ENCODE data around the gene ASIC1.
"Not testable (repeated sequence)": the region's sequence is repeated elsewhere in the genome, so short reads cannot be mapped to it uniquely, and the experiment has no call there.

ASIC1 gene

GRCh38 chr12:50057000-50057841, at the start of gene ASIC1:
TSS of gene ASIC1 (plus strand) at chr12:50057596. CDS start at chr12:50058767, 1,171 bp downstream.
- peak; percentile 72 to 79 for DNase-seq

DNA sequence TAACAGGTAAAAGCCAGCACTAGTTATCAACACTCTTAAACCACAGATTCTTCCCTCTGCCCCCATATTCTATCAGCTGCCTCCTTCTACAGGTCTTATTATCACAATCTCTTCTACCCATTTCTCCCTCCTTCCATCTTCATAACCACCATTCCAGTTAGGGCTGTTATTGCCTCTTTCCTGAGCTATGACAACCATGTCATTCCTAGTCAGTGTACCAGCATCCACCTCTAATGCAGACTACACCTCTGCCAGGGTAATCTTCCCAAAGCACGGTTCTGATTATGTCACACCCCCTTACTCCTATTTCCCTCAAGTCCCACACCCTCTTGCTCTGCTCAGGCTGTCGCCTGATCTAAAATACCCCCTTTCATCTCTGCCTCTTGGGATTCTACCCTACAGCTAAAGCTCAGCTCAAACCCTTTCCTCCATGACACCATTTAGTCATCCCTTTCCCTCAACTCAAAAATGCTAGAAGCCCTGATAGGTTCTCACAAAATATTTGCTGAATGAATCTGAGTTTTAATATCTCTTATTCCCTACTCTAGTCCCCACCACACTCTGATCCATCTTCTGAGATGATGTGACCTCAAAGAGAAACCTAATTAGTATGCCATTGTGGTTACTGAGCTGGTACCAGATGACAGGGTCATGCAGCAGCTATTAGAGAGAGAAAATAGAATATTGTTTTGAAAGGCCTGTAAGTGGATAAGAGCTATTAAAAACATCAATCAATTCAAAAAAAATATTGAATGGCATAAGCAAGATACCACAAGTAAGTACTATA, 43.8 kb upstream of the ASIC1 start:
- no peak for DNase-seq

DNA sequence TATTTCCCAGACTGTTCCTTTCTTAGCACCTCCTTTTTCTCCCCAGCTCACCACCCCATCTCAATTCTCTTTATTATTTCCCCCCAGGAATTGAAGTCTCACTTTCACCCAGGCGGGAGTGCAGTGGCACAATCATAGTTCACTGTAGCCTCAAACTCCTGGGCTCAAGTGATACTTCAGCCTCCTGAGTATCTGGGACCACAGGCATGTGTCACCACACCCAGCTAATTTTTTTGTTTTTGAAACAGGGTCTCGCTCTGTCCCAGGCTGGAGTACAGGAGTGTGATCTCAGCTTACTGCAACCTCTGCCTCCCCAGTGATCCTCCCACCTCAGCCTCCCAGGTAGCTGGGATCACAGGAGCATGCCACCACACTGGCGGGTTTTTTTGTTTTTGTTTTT, 43.1 kb upstream of the ASIC1 start:
- DNase-seq: no peak

GRCh38 chr12:50016501-50017475, 40.6 kb upstream of the ASIC1 start:
- no peak for DNase-seq

- no peak for DNase-seq
Measured at GRCh38 chr12:50017641-50018040, 39.8 kb upstream of the ASIC1 start.

- no peak for DNase-seq
Measured at GRCh38 chr12:50018154-50018553, 39.2 kb upstream of the ASIC1 start.

DNA sequence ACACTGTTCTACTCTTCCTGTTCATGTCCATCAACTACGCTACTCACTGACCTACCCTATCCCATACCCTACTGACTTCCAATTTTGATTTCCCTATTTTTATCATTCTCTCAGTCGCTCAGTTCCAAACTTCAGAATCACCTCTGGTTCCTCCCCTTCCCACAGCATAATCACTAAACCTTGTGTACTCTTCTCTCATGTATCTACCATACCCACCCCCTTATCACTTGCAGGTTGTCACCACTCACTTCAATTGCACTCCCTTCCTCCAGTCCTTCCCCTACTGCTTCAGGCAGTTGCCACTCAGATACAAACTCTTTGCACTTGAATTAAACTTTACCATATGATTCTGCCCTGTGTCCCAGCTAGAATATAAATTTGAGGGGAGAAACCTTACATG, 38.4 kb upstream of the ASIC1 start:
- no peak for DNase-seq

DNA sequence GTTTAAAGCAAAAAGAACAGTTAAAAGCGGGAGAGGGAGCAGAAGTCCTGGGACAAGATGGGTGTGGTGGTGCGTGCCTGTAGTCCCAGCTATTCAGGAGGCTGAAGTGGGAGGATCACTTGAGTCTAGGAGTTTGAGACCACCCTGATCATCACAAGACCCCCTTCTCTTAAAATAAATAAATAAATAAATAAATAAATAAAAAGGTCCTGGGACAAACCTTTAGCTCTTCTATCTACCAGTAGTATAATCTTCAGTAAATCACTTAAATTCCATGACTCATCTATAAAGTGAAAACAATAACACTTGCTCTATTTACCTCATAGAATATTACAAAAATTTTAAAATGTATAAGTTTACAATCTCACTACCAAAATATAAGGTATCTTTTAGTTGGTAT, 37.9 kb upstream of the ASIC1 start:
- DNase-seq: no peak

DNA sequence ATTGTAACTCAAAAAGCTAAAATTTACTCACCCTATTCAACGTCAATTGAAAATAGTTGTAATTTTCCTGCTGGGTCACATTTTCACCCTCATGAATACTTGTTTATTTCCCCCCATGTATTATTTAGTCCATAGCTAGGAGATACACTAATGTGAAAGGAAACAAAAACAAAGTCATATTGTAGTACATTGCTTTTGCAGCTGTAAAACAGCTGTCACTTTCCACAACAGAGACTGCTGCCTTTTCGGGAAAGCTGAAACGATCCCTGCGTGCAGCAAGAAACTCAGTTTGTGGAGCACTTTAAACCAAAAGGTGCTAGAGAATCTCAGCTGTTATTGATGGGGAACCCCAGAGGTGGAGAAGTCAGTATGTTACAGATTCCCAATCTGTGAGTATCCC, 36.4 kb upstream of the ASIC1 start:
- DNase-seq: peak in 1 of 2 experiments; percentile 1

DNA sequence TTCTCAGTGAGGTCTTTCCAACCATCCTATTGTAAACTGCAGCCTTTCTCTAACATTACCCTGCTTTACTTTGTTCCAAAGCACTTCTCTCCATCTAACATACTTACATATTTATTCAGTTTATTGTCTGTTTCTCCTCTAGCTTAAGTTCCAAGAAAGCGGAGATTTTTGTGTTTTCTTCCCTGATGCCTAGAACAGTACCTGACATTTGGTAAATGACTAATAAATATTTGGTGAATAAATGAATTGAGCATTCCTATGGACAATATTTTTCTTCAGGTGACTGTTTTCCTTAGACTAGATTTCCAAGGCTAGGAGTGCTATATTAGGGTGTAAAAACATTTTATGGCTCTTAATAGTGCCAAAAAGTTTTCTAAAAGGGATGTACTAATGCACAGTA, 34.5 kb upstream of the ASIC1 start:
- no peak for DNase-seq

- DNase-seq: no peak
Measured at GRCh38 chr12:50024227-50024626, 33.2 kb upstream of the ASIC1 start.

GRCh38 chr12:50024805-50025186, 32.6 kb upstream of the ASIC1 start:
- no peak for DNase-seq

DNA sequence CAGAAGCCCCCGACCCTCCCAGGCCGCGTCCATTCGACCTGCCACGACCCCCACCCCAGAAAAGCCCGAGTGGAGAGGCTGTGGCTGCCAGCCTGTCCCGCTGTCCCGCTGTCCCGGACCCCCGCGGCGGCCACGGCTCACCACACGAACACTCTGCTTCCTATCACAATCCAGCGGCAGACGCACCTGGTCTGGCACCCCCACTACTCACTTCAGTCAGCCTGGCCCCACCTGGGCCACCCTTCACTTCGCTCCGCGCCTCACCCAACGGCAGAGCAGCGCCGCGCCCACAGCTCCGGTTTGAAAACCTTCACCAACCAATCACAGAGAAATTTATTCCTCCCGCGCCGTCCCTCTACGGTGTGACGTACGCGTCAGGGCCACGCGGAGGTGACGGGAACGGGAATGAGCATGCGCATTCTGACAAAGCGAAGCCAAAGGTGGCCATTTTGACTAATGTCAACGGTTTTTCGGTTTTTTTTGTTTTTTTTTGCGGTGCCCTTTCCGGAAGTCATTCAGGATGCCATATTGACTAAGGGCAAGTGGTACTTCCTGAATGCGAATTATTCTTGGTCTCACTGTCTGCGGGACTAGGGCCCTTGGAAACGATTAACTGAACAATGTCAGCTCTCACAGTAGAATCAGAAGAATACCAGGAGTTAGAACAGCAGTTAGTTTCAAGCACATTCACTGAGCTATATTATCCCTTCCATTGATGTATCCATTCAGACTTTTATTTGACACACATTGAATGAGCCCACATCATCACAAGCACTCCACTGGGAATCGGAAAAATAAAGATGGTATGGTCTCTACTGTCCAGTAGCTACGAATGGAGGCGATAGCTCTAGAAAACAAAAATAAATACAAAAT, 32.0 kb upstream of the ASIC1 start, which contains the start of gene RACGAP1:
TSS of gene RACGAP1 (minus strand) at position 308 of the 873 bp plus-strand sequence. CDS start 8,779 bp downstream, outside the sequence.
- DNase-seq: peak; percentile 95 to 96

GRCh38 chr12:50026691-50027090, 30.7 kb upstream of the ASIC1 start:
- DNase-seq: no peak

- not testable (repeated sequence) for DNase-seq
Measured at GRCh38 chr12:50030449-50030848, 26.9 kb upstream of the ASIC1 start.

DNA sequence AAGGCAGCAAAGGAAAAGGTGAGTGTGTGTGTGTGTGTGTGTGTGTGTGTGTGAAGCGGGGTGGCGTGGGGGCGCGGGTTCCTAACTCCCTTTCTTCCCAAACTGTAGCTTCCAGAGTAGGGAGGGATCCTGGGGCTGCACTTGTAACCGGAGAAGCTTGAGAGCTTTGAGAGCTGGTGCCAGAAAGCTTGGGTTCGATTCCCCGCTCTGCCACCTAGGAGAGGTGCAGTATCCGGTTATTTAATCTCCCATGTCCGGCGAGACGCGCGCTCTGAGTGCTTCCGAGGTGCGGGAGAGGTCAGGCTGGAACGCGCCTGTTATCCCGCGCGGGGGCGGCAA, 24.9 kb upstream of the ASIC1 start:
- no peak for DNase-seq

- no peak for DNase-seq
Measured at GRCh38 chr12:50032854-50033581, 24.4 kb upstream of the ASIC1 start.

DNA sequence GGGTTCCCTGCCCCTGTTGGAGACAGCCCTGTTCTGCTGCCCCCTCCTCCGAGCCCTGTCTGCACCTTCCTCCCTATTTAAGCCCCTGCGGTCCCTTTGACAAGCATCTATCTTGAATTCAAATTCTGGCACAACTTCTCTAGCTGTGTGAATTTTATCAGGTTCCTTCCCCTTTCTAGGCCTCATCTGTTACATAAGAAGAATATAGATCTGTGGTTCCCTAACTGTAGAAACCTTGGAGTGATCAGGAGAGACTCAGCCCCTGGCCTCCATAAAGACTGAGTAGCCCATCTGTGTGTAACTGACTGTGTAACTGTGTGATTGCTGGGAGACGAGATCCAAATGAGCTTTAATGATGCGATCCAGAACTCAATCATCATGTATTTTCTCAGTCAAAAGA, 19.1 kb upstream of the ASIC1 start:
- DNase-seq: no peak

DNA sequence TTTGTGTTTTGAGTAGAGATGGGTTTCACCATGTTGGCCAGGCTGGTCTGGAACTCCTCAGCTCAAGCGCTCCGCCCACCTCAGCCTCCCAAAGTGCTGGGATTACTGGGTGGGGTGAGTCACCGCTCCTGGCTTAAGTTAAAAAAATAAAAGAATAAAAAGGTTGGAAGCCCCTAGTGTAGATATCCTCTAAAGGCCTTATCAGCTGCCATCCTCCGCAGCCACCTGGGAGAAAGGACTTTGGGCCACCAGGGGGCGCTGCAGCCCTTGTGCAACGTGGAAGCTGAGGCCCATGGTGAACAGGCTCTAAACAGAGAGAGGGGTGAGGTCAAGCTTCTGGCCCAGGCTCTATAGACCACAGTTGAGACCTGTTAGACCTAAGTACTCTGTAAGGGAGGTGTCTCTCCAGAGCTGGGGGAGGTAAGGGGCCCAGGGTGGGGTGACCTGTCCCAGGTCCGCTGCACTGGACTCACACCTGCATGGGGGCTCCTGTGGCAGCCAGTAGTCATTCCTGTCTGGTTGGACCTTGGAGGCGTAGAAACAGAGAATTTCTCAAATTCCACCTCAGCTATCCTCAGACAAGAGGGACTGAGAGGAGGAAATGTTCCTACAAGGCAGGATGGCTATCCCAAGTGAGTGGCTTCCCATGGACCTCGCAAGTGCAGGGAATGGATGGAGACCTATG, 18.1 kb upstream of the ASIC1 start:
- DNase-seq: peak; percentile 94 to 95

DNA sequence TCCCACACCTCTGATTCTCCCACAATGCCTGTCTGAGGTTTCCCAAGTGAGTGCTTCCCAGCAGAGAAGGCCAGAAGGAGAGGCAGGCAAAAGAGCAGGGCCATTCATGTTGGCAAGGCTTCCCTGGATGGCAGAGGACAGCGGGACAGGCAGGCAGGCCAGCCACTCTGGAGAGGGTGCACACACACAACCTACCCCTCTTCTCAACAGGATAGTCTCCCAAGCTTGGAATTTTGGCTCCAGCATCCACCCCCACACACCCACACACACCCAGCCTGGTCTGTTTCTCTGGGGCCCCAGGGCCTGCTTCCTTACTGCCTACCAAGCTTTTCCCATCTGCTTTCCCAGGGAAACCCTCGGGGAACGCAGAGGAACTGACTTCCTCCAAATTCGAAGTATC, 16.7 kb upstream of the ASIC1 start:
- no peak for DNase-seq

Measured in activated T-cell treated with anti-CD3 and anti-CD28 coated beads, Interleukin-2, amount 50 U/mL, for 48 hours (primary cell).